Subcutaneous adipose tissue (tissue), 4 donors: ENCODE data around the gene BCOR. TPM values are rescaled to one million over a fixed set of nuclear protein-coding genes. Genes with fewer than 3 reads are reported as not detected.

Source experiments
- CTCF ChIP-seq: fragments of 450-650 bp; IDR thresholded peaks from one replicate; pipeline ENCODE4 v1.5.1; 2016; ENCODE audit warnings: low read depth, mild to moderate bottlenecking, control low read depth, antibody characterized with exemption, moderate library complexity
- total RNA-seq, 4 donors: library from RNA; depleted of rRNA; stranded (reverse); fragments of >200 nt; gene quantifications; one replicate each; pipeline ENCODE4 v1.1.0, GENCODE V29; 2016

BCOR gene
- total RNA-seq, 4 donors from 2014 or later: 9.3 to 17.1 (median 9.5) TPM

- no peak for TF ChIP-seq CTCF
Measured at GRCh38 chrX:40013266-40014195, 84.2 kb downstream of the BCOR start.

GRCh38 chrX:40012868-40013265 is 84.9 kb downstream of the BCOR start:
- no peak for TF ChIP-seq CTCF

- TF ChIP-seq CTCF: no peak
Measured at GRCh38 chrX:40012039-40012867, 85.5 kb downstream of the BCOR start.

- no peak for TF ChIP-seq CTCF
Measured at GRCh38 chrX:40011322-40012038, 86.3 kb downstream of the BCOR start.

- no peak for TF ChIP-seq CTCF
Measured at GRCh38 chrX:40010550-40011321, 87.0 kb downstream of the BCOR start.

GRCh38 chrX:40009890-40010289 is 87.9 kb downstream of the BCOR start:
- TF ChIP-seq CTCF: no peak
